Right cardiac atrium (tissue), 5 donors: ENCODE results near the gene CTDSPL. TPM values are rescaled to one million over a fixed set of nuclear protein-coding genes. Genes with fewer than 3 reads are reported as not detected.

Experiments
- ATAC-seq, 2 donors: fragments of 200-7000 bp; cut with Tn5 transposase; one replicate each; pipeline versions ENCODE4 v1.8.0 to v1.9.1; 2020; ENCODE audit warnings: moderate library complexity in 2 of 2, mild to moderate bottlenecking in 1 of 2
- DNase-seq, 3 donors: peaks; one replicate each; pipeline ENCODE4 v3.0.0-alpha.2; 2020
- H3K27ac ChIP-seq: one replicate; pipeline ENCODE4 v1.5.1; 2013; ENCODE audit warnings: mild to moderate bottlenecking, low read length, control low read depth, moderate library complexity
- H3K27me3 ChIP-seq: one replicate; pipeline ENCODE4 v1.6.1; 2013; ENCODE audit not compliant: control insufficient read depth, insufficient read depth
- H3K4me1 ChIP-seq: one replicate; pipeline ENCODE4 v1.6.1; 2013; ENCODE audit warnings: low read length; ENCODE audit not compliant: control insufficient read depth, insufficient read depth
- H3K4me3 ChIP-seq: one replicate; pipeline ENCODE4 v1.5.1; 2013; ENCODE audit warnings: low read length, control low read depth
- H3K9me3 ChIP-seq: one replicate; pipeline ENCODE4 v1.6.1; 2013; ENCODE audit warnings: low read length; ENCODE audit not compliant: control insufficient read depth
- WGBS: extraction: QIAGEN DNeasy Blood & Tissue Kit; methylation state at CpG from one replicate; pipeline ENCODE4 v1.1.7; 2013; 5-methylcytosine and 5-hydroxymethylcytosine counted together
- intact Hi-C, 4 donors: fragments of 100-400 bp; cut with DNase I; formaldehyde crosslinking; loops; one replicate each; pipeline versions ENCODE4 v1.11.0 to v1.14.0; 2022 to 2023
- polyA plus RNA-seq: library from polyadenylated mRNA; stranded (reverse); fragments of 200-250 nt; gene quantifications from one replicate; pipeline ENCODE4 v1.2.3, GENCODE V29; 2013
- total RNA-seq, 4 donors: library from RNA; stranded (reverse); fragmentation: NEBNext Ultra II Directional; extraction: Animal tissue kit (Norgen Biotek cat#: 25700); gene quantifications; one replicate each; pipeline ENCODE4 v1.2.1, GENCODE V29; 2021
- donor health status: healthy with polysubstance abuse.
- donor health status: DM: no; HTN: yes; CAD: no.
- donor health status: DM: no; HTN: no; CAD: no.
- donor health status: DM: no; HTN: yes; CAD: no; lungs with severe emphysema.
- donor health status: DM: yes; HTN: yes; CAD: no.

The CTDSPL gene
- total and polyA plus RNA-seq, 5 donors = 13.6 to 50.9 (median 38.5) TPM

DNA sequence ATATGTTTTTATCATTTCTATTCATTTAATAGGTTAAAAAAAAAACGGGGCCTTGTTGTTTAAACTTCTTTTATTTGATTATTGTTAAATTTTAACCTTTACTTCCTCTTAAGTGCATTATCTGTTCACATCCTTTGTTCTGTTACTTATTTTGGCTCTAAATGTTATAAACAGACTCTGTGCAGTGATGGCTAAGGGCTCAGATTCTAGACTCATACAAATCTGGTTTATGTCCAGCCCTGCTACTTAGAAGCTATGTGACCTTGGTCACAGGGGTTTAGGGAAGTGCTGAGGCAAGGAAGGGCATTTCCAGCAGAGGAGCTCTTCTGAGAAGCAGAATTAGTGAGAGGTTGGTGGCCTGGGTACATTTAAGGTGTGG is 73.6 kb downstream of the CTDSPL start:
- Histone ChIP-seq H3K4me3 (no peak overlapping the region), H3K27me3 (no peaks in the 10 kb centered on the region), H3K27ac (peak overlapping the region; percentile 48), H3K4me1 (peaks cover 22% of the 10 kb centered on the region), H3K9me3 (no peaks in the 10 kb centered on the region)
- intact Hi-C loops = loop anchor here in 1 of 4 donors (5.0 kb wide), 1 partner anchor 33 kb away; no protein-coding TSS in a partner anchor
- DNase-seq (no peak), ATAC-seq (peak; percentile 77 to 85)
- WGBS = 4% methylated on average over 1 of the region's 1 CpG

DNA sequence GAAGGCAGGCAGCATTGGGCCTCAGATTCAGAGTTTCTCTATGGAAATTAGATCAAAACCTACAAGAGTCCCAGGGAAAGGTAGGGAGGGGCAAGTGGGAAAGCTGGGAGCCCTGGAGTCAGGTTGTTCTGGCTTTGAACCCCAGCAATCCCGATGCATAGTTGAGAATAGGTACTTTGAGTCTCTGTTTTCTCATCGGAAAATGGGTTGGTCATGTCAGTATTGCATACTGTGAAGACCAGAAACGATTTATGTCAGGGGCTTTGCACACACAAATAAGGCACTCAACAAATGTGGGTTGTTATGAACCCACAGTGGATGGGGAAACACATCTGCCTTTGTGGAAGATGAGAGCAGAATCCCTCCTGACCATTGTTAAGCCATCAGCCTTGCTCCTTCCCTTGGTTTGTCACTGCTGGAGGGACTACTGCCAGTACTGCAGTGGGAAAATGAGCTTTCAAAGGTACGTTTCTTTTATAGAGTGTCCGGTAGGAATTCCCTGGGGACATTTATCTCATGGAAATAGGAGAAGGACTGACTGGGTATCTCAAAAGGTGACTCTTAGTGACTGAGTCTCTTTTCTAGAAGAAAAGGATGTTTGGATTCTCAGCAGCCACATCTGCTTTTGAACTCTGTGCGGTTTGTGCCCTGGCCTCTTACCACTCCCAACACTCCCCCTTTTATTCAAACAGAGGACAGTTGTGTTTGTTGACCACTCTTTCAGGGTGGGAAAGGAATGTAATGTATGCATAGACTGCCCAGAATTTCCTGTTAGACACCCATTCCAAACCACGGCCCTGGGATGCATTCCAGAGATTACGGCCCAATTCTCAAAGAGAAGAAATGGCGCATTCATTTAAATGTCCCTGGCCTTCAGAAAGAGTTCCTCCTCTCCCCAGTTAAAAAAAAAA is 74.3 kb downstream of the CTDSPL start:
- intact Hi-C loops = loop anchor here in 1 of 4 donors (5.0 kb wide), 1 partner anchor 34 kb away; no protein-coding TSS in a partner anchor
- no peak for DNase-seq
- peaks cover 22% of the 10 kb centered on the region for H3K4me1 ChIP-seq
- 55% methylated on average over 9 of the region's 9 CpGs for WGBS
- peak; percentile 40 to 46 for ATAC-seq
- H3K9me3 ChIP-seq = no peaks in the 10 kb centered on the region
- H3K27me3 ChIP-seq = no peaks in the 10 kb centered on the region
- peak overlapping the region; percentile 48 for H3K27ac ChIP-seq
- H3K4me3 ChIP-seq = no peak overlapping the region

DNA sequence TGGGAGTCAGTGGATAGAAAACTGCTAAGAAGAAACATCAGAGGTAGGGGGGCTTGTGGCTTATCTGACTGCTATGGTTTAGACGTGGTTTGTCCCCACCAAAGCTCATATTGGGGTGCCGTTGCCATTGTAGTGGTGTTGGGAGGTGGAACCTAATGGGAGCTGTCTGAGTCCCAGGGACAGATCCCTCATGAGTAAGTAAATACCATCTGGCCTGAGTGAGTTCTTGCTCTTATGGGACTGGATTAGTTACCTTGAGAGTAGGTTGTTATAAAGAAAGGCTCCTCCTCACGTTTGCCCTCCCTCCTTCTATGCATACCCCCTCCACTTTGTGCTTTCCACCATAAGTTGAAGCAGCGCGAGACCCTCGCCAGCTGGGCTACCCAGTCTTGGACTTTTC is 75.5 kb downstream of the CTDSPL start:
- no peaks in the 10 kb centered on the region for H3K9me3 ChIP-seq
- DNase-seq = no peak
- no peak overlapping the region for H3K4me3 ChIP-seq
- 90% methylated on average over 6 of the region's 6 CpGs for WGBS
- intact Hi-C loops = loop anchor here in 1 of 4 donors (5.0 kb wide), 1 partner anchor 35 kb away; no protein-coding TSS in a partner anchor
- H3K27me3 ChIP-seq = no peaks in the 10 kb centered on the region
- H3K4me1 ChIP-seq = peaks cover 25% of the 10 kb centered on the region
- no peak overlapping the region for H3K27ac ChIP-seq
- ATAC-seq = no peak

DNA sequence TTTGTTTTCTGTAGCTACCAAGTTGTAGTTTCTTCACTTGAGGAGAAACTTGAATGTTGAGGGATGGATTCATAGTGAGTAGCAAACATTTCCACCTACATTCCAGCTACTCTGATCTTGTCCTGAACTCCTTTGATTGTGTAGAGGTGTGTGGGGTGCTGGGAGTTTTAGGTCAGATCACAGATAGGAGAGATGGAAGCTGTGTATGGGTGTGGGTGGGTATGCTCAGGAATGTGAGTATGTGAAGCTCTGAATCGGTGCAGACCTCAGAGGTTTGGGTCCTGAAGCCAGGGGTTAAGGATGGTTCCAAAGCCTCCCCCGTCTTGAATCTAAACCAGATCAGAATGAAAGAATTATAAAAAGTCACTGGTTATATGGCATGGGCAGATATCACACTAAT is 76.3 kb downstream of the CTDSPL start:
- WGBS = 86% methylated on average over 2 of the region's 2 CpGs
- ATAC-seq (no peak), DNase-seq (no peak)
- intact Hi-C loops = loop anchor here in 1 of 4 donors (5.0 kb wide), 1 partner anchor 36 kb away; no protein-coding TSS in a partner anchor
- Histone ChIP-seq H3K27ac (no peak overlapping the region), H3K27me3 (no peaks in the 10 kb centered on the region), H3K4me3 (no peak overlapping the region), H3K4me1 (peaks cover 29% of the 10 kb centered on the region), H3K9me3 (no peaks in the 10 kb centered on the region)

DNA sequence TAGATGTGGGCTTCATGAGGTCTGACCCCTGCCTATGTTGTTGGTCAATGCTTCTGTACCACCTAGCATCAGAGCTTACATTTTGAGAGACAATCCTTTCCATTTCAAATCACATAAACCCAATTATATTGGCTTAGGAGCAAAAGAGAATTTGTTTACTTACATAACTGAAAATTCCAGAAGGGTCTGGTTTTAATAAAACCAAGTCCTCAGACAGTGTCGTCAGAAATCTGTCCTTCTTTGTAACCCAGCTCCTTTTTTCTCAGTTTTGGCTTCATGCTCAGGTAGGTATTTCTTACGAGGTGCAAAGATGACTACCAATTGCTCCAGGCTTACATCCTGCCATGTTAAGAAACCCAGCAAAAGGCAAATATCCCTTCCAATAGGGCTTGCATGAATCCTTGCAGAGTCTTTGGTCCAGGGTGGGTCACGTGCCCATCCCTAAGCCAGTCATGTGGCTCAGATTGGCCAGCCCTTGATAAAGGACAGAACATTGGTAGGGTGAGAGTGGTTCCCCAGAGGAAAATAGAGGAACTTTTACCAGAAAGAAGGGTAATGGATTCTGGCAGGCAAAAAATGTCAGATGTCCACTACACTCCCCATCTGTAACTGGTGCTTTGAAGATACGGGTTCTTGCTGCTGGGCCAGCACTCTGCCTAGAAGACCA is 78.7 kb downstream of the CTDSPL start:
- ATAC-seq (no peak), DNase-seq (no peak)
- Histone ChIP-seq H3K27me3 (no peaks in the 10 kb centered on the region), H3K27ac (peak overlapping the region; percentile 17), H3K9me3 (no peaks in the 10 kb centered on the region), H3K4me3 (no peak overlapping the region), H3K4me1 (peaks cover 30% of the 10 kb centered on the region)
- intact Hi-C loops = no loop called here
- 83% methylated on average over 4 of the region's 4 CpGs for WGBS

DNA sequence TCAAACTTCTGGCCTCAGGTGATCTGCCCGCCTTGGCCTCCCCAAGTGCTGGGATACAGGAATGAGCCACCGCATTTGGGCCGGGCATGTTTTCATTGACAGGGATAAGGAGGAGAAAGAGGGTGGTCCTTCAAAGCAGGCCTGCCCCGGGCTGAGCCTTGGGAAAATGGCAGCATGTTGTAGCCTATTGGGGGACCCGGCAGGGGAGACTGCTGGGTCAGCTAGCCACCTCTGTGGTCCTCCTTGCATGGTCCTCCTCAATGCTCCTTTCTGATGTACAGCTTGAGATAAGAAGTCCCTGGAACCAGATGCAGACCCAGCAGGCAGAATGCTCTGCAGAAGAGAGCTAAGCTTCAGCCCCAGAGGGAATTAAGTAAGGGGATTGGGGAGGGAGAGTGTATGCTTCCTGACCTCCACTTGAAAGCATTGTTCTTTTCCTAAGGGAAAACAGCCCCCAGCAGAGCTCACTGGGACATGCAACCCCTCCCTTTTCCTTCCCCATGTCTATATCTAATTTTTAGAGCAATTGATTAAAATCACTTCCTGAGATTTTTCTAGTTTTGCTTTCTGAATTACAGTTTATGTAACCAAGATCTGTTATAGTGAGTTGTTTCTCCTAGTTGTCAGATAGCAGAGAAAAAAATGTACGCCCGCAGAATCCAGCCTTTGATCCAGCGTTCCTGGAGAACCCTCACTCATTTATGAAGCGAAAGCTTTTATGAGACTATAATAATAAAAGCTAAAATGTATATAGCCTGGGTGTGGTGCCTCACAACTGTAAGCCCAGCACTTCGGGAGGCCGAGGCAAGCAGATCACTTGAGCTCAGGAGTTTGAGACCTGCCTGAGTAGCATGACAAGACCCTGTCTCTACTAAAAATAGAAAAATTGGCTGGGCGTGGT is 80.2 kb downstream of the CTDSPL start:
- Histone ChIP-seq H3K4me3 (no peak overlapping the region), H3K9me3 (no peaks in the 10 kb centered on the region), H3K27me3 (no peaks in the 10 kb centered on the region), H3K27ac (no peak overlapping the region), H3K4me1 (peaks cover 29% of the 10 kb centered on the region)
- intact Hi-C loops = no loop called here
- 66% methylated on average over 12 of the region's 12 CpGs for WGBS
- DNase-seq = no peak
- ATAC-seq = peak in 1 of 2 donors; percentile 27

DNA sequence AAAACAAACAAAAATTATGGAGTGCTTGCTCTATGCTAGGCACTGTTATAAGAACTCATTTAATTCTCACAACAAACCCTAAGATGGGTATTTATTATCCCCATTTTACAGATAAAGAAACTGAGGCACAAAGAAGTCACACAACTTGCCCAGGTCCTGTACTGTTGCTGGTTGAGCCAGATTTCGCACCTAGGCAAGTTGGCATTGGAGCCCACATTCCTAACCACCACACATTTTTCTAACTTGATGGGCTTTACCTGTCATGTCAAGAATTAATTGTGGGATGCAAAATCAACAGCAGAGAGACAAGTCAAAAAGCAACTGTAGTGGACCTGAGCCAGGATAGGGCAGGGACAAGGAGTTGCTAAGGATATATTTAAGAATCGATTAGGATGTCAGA is 81.0 kb downstream of the CTDSPL start:
- no peak for DNase-seq
- no peak for ATAC-seq
- no peaks in the 10 kb centered on the region for H3K9me3 ChIP-seq
- 97% methylated on average over 2 of the region's 2 CpGs for WGBS
- peaks cover 29% of the 10 kb centered on the region for H3K4me1 ChIP-seq
- H3K4me3 ChIP-seq = no peak overlapping the region
- H3K27ac ChIP-seq = no peak overlapping the region
- intact Hi-C loops = no loop called here
- H3K27me3 ChIP-seq = no peaks in the 10 kb centered on the region

DNA sequence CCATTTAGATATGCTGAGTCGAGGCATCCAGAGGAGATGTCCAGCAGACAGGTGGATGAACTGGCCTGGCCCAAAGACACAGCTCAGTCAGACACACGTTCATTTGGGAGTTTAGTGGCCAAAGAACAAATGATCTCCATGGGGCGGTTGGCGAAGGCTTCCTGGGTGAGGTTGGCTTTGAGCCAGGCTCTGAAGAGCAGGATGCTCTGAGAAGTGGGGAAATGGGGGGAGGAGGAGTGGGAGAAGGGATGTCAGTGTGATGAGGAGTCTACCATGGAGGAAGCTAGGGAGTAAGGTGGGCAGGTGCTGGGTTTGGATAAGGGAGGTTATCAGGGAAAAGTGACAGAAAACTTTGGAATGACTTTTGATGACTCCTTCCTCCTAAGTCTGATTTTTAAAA is 81.4 kb downstream of the CTDSPL start:
- 85% methylated on average over 4 of the region's 4 CpGs for WGBS
- H3K27me3 ChIP-seq = no peaks in the 10 kb centered on the region
- no peaks in the 10 kb centered on the region for H3K9me3 ChIP-seq
- DNase-seq (no peak), ATAC-seq (no peak)
- no peak overlapping the region for H3K27ac ChIP-seq
- intact Hi-C loops = no loop called here
- no peak overlapping the region for H3K4me3 ChIP-seq
- peaks cover 26% of the 10 kb centered on the region for H3K4me1 ChIP-seq

DNA sequence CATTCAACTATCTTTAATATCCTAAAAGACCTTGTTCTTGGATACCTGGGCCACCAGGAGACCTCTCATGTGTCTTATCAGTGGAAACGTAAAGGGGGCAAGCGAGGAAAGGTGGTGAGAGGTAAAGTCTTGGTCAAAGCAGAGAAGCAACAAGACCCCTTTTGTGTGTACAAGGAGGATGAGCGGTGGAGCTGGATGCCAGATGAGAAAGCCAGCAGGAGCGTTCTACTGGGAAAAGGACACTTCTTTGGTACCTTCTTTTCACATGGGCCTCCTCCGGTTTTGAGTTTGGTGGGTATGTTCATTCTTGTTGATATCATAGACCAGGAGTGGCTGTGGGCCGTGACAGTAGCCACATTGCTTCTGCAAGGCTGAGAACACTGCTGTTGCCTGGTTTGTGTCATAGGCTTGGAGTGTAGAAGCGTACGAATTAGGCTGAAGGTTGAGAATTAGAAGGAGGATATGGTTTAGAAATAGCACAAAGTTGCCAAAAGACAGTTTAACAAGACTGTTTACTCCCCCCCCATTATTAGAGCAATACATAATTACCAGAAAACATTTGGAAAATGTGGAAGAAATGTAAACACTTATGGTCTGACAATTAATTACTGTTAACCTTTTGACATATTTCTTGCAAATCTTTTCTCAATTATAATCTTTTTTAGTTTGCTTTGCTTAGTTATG is 82.1 kb downstream of the CTDSPL start:
- no peak overlapping the region for H3K4me3 ChIP-seq
- H3K27me3 ChIP-seq = no peaks in the 10 kb centered on the region
- intact Hi-C loops = no loop called here
- DNase-seq = no peak
- peak overlapping the region; percentile 27 for H3K27ac ChIP-seq
- ATAC-seq = no peak
- peaks cover 23% of the 10 kb centered on the region for H3K4me1 ChIP-seq
- no peaks in the 10 kb centered on the region for H3K9me3 ChIP-seq
- 84% methylated on average over 8 of the region's 8 CpGs for WGBS

DNA sequence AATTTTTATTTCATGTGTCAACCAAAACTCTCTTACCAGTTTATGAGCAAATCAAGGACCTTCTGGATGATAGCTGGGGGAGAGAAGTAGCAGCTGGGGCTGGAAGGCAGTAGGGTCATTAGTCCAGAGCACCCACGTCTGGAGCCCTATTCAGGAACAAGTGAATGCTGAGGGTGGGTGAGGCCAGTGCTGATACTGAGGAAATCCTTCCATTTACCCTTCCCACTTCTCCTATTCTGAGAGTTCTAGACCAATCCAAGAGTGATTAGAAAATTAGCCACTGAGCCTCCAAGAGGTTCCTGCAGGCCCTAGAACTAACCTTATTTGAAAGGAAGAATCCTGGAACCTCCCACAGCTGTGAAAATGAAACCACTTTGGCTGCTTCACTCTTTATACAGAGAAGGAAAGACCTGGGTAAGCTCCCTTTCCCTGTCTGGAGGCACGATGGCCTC is 82.7 kb downstream of the CTDSPL start:
- Histone ChIP-seq H3K4me1 (peaks cover 23% of the 10 kb centered on the region), H3K27me3 (no peaks in the 10 kb centered on the region), H3K9me3 (no peaks in the 10 kb centered on the region), H3K27ac (peak overlapping the region; percentile 52), H3K4me3 (no peak overlapping the region)
- DNase-seq = no peak
- WGBS = 20% methylated on average over 2 of the region's 2 CpGs
- intact Hi-C loops = no loop called here
- ATAC-seq = peak; percentile 16 to 46
